Activated B cell treated with CpG ODN at 0.5 μM for 24 hours (primary cell): ENCODE measurements around the gene TRIP13. TPM values are rescaled to one million over a fixed set of nuclear protein-coding genes. Genes with fewer than 3 reads are reported as not detected.
"Not testable (repeated sequence)": the region's sequence is repeated elsewhere in the genome, so short reads cannot be mapped to it uniquely, and the experiment has no call there.

Experiments
- ATAC-seq: fragments of 200-7000 bp; cut with Tn5 transposase; one replicate; pipeline ENCODE4 v1.10.0; 2021; ENCODE audit warnings: low read depth, mild to moderate bottlenecking, moderate library complexity
- CTCF ChIA-PET: fragments of 350-600 bp; sonication (Branson Sonifier 250); formaldehyde crosslinking; loops from one replicate; lab custom pipeline; 2021; ENCODE audit warnings: antibody characterized with exemption; lab: Charles Lee
- POLR2A ChIA-PET: fragments of 350-600 bp; sonication (Branson Sonifier 250); formaldehyde crosslinking; loops from one replicate; lab custom pipeline; 2021; ENCODE audit warnings: antibody characterized with exemption; lab: Charles Lee
- DNase-seq: peaks from one replicate; pipeline ENCODE4 v3.0.0; 2022
- H3K27ac Mint-ChIP-seq: one replicate; pipeline ENCODE4 v1.8.0; 2020; ENCODE audit warnings: mixed read lengths
- H3K27me3 Mint-ChIP-seq: one replicate; pipeline ENCODE4 v1.8.0; 2021; ENCODE audit warnings: mixed read lengths
- H3K36me3 Mint-ChIP-seq: one replicate; pipeline ENCODE4 v1.8.0; 2021; ENCODE audit warnings: low read depth, mixed read lengths
- H3K4me1 Mint-ChIP-seq: one replicate; pipeline ENCODE4 v1.8.0; 2021; ENCODE audit warnings: mixed read lengths
- H3K4me3 Mint-ChIP-seq: one replicate; pipeline ENCODE4 v1.8.0; 2020; ENCODE audit warnings: mild to moderate bottlenecking, mixed read lengths
- H3K9me3 Mint-ChIP-seq: one replicate; pipeline ENCODE4 v1.8.0; 2020; ENCODE audit warnings: mixed read lengths
- intact Hi-C: fragments of 100-400 bp; cut with micrococcal nuclease; formaldehyde crosslinking; loops from one replicate; pipeline ENCODE4 v1.15.1; 2024
- total RNA-seq: library from RNA; stranded (reverse); gene quantifications from 2 replicates; pipeline ENCODE4 v1.2.3, GENCODE V29; 2022
- TF ChIP-seq, protein P1 (sequence below): fragments of 200-600 bp; IDR thresholded peaks from one replicate; pipeline ENCODE4 v1.8.0; 2022; ENCODE audit warnings: antibody characterized with exemption, mild to moderate bottlenecking

Gene TRIP13
- total RNA-seq, 1 donor from 2014 or later: 4.1 TPM

DNA sequence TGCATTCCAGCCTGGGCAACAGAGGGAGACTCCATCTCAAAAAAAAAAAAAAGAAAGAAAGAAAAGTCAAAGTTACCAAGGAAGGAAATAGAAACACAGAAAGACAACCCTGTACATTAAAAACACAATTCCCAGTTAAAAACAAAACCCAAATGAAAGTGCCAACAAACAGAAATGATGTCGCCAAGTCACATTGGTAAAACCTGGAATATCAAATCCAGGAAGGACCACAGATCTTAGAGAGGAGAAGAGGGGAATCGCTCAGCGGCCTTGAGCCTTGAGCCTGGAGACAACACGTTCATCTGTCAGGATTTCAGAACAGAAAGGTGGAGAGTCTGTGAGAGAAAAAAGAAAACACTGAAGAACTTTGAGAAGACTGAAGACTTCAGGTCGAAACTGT, 40.7 kb upstream of the TRIP13 start:
- ChIA-PET CTCF (no interaction called here), POLR2A (no interaction called here)
- H3K4me1 Mint-ChIP-seq: no peaks in the 10 kb centered on the region
- TF ChIP-seq, protein P1, sequence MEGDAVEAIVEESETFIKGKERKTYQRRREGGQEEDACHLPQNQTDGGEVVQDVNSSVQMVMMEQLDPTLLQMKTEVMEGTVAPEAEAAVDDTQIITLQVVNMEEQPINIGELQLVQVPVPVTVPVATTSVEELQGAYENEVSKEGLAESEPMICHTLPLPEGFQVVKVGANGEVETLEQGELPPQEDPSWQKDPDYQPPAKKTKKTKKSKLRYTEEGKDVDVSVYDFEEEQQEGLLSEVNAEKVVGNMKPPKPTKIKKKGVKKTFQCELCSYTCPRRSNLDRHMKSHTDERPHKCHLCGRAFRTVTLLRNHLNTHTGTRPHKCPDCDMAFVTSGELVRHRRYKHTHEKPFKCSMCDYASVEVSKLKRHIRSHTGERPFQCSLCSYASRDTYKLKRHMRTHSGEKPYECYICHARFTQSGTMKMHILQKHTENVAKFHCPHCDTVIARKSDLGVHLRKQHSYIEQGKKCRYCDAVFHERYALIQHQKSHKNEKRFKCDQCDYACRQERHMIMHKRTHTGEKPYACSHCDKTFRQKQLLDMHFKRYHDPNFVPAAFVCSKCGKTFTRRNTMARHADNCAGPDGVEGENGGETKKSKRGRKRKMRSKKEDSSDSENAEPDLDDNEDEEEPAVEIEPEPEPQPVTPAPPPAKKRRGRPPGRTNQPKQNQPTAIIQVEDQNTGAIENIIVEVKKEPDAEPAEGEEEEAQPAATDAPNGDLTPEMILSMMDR: no peak
- no peak overlapping the region for H3K27ac Mint-ChIP-seq
- H3K4me3 Mint-ChIP-seq: no peak overlapping the region
- DNase-seq (no peak), ATAC-seq (no peak)
- H3K36me3 Mint-ChIP-seq: no peaks in the 10 kb centered on the region
- intact Hi-C loops: no loop called here
- no peaks in the 10 kb centered on the region for H3K9me3 Mint-ChIP-seq
- H3K27me3 Mint-ChIP-seq: peaks cover 5% of the 10 kb centered on the region

DNA sequence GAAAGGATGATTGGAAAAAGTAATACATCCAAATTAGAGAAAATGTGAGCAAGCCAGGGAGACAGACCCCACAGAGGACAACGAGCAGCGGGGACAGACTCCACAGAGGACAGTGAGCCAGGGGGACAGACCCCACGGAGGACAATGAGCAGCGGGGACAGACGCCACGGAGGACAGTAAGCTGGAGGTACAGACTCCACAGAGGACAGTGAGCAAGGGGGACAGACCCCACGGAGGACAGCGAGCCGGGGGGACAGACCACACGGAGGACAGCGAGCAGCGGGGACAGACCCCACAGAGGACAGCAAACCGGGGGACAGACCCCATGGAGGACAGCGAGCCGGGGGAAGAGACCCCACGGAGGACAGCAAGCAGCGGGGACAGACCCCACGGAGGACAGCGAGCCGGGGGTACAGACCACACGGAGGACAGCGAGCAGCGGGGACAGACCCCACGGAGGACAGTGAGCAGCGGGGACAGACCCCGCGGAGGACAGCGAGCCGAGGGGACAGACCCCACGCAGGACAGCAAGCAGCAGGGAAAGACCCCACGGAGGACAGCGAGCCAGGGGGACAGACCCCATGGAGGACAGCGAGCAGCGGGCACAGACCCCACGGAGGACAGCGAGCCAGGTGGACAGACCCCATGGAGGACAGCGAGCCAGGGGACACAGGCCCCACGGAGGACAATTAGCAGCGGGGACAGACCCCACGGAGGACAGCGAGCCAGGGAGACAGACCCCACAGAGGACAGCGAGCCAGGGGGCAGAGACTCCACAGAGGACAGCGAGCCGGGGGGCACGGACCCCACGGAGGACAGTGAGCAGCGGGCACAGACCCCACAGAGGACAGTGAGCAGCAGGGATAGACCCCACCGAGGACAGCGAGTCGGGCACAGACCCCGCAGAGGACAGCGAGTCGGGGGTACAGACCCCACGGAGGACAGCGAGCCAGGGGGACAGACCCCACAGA, 40.0 kb upstream of the TRIP13 start:
- ATAC-seq (no peak), DNase-seq (no peak)
- no peaks in the 10 kb centered on the region for H3K4me1 Mint-ChIP-seq
- peaks cover 5% of the 10 kb centered on the region for H3K27me3 Mint-ChIP-seq
- no peak overlapping the region for H3K4me3 Mint-ChIP-seq
- TF ChIP-seq, protein P1: no peak
- H3K36me3 Mint-ChIP-seq: no peaks in the 10 kb centered on the region
- H3K27ac Mint-ChIP-seq: no peak overlapping the region
- intact Hi-C loops: no loop called here
- CTCF ChIA-PET: no interaction called here
- no peaks in the 10 kb centered on the region for H3K9me3 Mint-ChIP-seq
- POLR2A ChIA-PET: no interaction called here

DNA sequence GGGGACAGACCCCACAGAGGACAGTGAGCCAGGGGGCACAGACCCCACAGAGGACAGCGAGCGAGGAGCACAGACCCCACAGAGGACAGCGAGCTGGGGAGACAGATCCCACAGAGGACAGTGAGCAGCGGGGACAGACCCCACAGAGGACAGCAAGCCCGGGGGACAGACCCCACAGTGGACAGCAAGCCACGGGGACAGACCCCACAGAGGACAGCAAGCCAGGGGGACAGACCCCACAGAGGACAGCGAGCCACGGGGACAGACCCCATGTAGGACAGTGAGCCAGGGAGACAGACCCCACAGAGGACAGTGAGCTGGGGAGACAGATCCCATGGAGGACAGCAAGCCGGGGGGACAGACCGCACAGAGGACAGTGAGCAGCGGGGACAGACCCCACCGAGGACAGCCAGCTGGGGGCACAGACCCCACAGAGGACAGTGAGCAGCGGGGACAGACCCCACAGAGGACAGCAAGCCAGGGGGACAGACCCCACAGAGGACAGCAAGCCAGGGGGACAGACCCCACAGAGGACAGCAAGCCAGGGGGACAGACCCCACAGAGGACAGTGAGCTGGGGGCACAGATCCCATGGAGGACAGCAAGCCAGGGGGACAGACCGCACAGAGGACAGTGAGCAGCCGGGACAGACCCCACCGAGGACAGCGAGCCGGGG, 39.1 kb upstream of the TRIP13 start:
- H3K36me3 Mint-ChIP-seq, CTCF ChIA-PET, DNase-seq, H3K4me3 Mint-ChIP-seq, H3K9me3 Mint-ChIP-seq, ATAC-seq, H3K27me3 Mint-ChIP-seq, H3K27ac Mint-ChIP-seq, H3K4me1 Mint-ChIP-seq, POLR2A ChIA-PET, intact Hi-C loops: not testable (repeated sequence)

DNA sequence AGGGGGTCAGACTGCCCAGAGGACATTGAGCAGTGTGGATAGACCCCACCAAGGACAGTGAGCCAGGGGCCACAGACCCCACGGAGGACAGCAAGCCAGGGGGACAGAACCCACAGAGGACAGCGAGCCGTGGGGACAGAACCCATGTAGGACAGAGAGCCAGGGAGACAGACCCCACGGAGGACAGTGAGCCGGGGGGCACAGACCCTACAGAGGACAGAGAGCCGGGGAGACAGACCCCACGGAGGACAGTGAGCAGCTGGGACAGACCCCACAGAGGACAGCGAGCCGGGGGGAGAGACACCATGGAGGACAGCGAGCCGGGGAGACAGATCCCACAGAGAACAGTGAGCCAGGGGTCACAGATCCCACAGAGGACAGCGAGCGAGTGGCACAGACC, 38.5 kb upstream of the TRIP13 start:
- Mint-ChIP-seq H3K4me1 (no peaks in the 10 kb centered on the region), H3K36me3 (peaks cover 4% of the 10 kb centered on the region), H3K4me3 (no peak overlapping the region), H3K27me3 (peaks cover 5% of the 10 kb centered on the region), H3K9me3 (no peaks in the 10 kb centered on the region), H3K27ac (no peak overlapping the region)
- CTCF ChIA-PET: no interaction called here
- intact Hi-C loops: no loop called here
- ATAC-seq (no peak), DNase-seq (no peak)
- TF ChIP-seq, protein P1: no peak
- POLR2A ChIA-PET: no interaction called here

DNA sequence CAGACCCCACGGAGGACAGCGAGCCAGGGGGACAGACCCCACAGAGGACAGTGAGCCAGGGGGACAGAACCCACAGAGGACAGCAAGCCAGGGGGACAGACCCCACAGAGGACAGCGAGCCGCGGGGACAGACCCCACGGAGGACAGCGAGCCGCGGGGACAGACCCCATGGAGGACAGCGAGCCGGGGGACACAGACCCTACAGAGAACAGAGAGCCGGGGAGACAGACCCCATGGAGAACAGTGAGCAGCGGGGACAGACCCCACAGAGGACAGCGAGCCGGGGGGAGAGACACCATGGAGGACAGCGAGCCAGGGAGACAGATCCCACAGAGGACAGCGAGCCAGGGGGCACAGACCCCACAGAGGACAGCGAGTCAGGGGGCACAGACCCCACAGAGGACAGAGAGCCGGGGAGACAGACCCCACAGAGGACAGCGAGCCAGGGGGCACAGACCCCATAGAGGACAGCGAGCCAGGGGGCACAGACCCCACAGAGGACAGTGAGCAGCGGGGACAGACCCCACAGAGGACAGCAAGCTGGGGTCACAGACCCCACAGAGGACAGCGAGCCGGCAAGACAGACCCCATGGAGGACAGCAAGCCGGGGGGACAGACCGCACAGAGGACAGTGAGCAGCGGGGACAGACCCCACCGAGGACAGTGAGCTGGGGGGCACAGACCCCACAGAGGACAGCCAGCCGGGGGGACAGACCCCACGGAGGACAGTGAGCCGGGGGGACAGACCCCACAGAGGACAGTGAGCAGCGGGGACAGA, 37.5 kb upstream of the TRIP13 start:
- TF ChIP-seq, protein P1: no peak
- Mint-ChIP-seq H3K4me3 (no peak overlapping the region), H3K4me1 (no peaks in the 10 kb centered on the region), H3K9me3 (no peaks in the 10 kb centered on the region), H3K36me3 (peaks cover 4% of the 10 kb centered on the region), H3K27ac (no peak overlapping the region), H3K27me3 (peaks cover 5% of the 10 kb centered on the region)
- ChIA-PET POLR2A (no interaction called here), CTCF (no interaction called here)
- ATAC-seq (no peak), DNase-seq (no peak)
- intact Hi-C loops: no loop called here
